ENCODE results near the gene WNT11. TPM values are rescaled to one million over a fixed set of nuclear protein-coding genes. Genes with fewer than 3 reads are reported as not detected.
A peak's percentile ranks its signal among the peaks of the same experiment; 100 is the strongest.

Gene WNT11
- total and polyA plus RNA-seq, 5 experiments from 2014 or later, result 0.09 to 0.81 (median 0.24) TPM; not detected in 2

DNA sequence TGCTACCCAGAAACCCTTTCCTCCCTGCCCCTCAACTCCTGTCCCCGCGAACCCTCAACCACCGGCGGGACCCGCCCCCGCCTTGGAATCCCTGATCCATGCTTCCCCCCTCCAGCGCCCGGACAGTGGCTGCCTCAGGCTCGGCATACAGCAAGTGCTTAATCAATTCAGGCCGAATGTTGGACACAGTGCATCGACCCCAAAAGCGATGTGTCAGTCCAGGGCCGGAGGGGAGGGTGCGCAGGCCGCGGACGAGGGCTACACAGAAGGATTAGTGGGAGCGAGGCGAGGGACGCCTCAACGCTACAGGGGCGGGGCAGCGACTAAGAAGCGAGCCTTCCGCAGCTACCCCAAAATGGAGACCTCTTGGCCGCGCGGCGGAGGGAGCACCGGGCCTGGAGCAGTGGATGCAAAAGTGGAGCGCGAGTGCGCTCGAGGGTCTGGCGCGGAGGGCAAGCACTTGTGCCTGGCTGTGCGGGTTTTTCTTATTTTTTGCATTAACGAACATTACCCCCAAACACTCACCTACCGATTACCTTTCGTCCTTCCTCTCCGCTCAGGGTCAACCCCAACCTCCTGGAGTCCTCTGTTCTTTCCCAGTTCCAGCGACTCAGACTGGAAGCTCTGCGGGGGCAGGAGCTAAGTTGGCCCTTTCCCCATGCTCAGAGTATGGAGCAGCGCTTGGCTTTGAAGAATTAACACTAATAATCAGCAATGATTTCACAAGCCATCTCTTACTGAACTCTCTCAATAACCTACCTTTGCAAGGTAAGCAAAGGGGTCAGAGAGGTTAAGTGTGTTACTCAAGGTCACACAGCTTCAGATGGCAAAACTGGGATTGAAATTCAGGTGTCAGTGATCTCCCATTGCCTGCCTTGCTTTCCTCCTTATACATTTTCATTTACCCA is 30.0 kb upstream of the WNT11 start:
- H3K9me3 Mint-ChIP-seq, result peaks cover 0 to 10% (median 0%) of the 10 kb centered on the region in 9 donors
- peak overlapping the region; percentile 91 to 100 (median 94) for H3K27ac Mint-ChIP-seq
- POLR2A ChIA-PET, result interaction anchor here (1.1 to 2.7 kb wide), 3 partner anchors 8 to 48 kb away, joined by 3 to 22 read pairs (median 4); no protein-coding TSS in a partner anchor
- peaks cover 28 to 54% (median 45%) of the 10 kb centered on the region in 4 donors for H3K4me1 Mint-ChIP-seq
- peak in 1 of 2 donors; percentile 16 for ATAC-seq
- H3K27me3 Mint-ChIP-seq, result peaks cover 0 to 10% (median 0%) of the 10 kb centered on the region in 5 donors
- H3K36me3 Mint-ChIP-seq, result peaks cover 0 to 5% (median 3%) of the 10 kb centered on the region in 3 donors
- H3K4me3 Mint-ChIP-seq, result peak overlapping the region; percentile 89 to 98 (median 94)
- peak in 4 of 10 donors; percentile 20 to 30 (median 24) for DNase-seq

GRCh38 chr11:76235233-76236091 is 29.2 kb upstream of the WNT11 start:
- H3K4me3 Mint-ChIP-seq, result peak overlapping the region; percentile 89 to 98 (median 94)
- peaks cover 0 to 10% (median 0%) of the 10 kb centered on the region in 9 donors for H3K9me3 Mint-ChIP-seq
- ATAC-seq (peak; percentile 85 to 88), DNase-seq (peak; percentile 77 to 97 (median 91))
- peak overlapping the region; percentile 91 to 100 (median 94) for H3K27ac Mint-ChIP-seq
- peaks cover 0 to 10% (median 0%) of the 10 kb centered on the region in 5 donors for H3K27me3 Mint-ChIP-seq
- POLR2A ChIA-PET, result interaction anchor here (0.7 to 2.7 kb wide), 7 partner anchors 9 to 53 kb away, joined by 3 to 22 read pairs (median 3); no protein-coding TSS in a partner anchor
- H3K4me1 Mint-ChIP-seq, result peaks cover 30 to 59% (median 53%) of the 10 kb centered on the region in 4 donors
- H3K36me3 Mint-ChIP-seq, result peaks cover 0 to 5% (median 3%) of the 10 kb centered on the region in 3 donors

GRCh38 chr11:76234416-76235232 is 28.3 kb upstream of the WNT11 start:
- POLR2A ChIA-PET, result interaction anchor here (0.7 to 2.7 kb wide), 9 partner anchors 8 to 54 kb away, joined by 3 to 22 read pairs (median 3); no protein-coding TSS in a partner anchor
- Mint-ChIP-seq H3K4me3 (peak overlapping the region; percentile 89 to 98 (median 94)), H3K27ac (peak overlapping the region; percentile 91 to 100 (median 94)), H3K27me3 (peaks cover 0 to 10% (median 0%) of the 10 kb centered on the region in 5 donors), H3K36me3 (peaks cover 0 to 5% (median 3%) of the 10 kb centered on the region in 3 donors), H3K9me3 (peaks cover 0 to 10% (median 0%) of the 10 kb centered on the region in 9 donors), H3K4me1 (peaks cover 30 to 59% (median 55%) of the 10 kb centered on the region in 4 donors)
- ATAC-seq (peak; percentile 14 to 29), DNase-seq (peak in 2 of 10 donors; percentile 21 to 27)

- Mint-ChIP-seq H3K4me1 (peaks cover 30 to 59% (median 55%) of the 10 kb centered on the region in 4 donors), H3K36me3 (peaks cover 0 to 5% (median 3%) of the 10 kb centered on the region in 3 donors), H3K27ac (peak overlapping the region in 4 of 10 donors; percentile 43 to 100 (median 90)), H3K9me3 (peaks cover 0 to 10% (median 0%) of the 10 kb centered on the region in 9 donors), H3K4me3 (peak overlapping the region; percentile 71 to 98 (median 94)), H3K27me3 (peaks cover 0 to 10% (median 0%) of the 10 kb centered on the region in 5 donors)
- DNase-seq (no peak), ATAC-seq (no peak)
- POLR2A ChIA-PET, result interaction anchor here (1.2 to 2.7 kb wide), 5 partner anchors 9 to 54 kb away, joined by 3 to 22 read pairs (median 4); no protein-coding TSS in a partner anchor
Observed at GRCh38 chr11:76234021-76234415, 27.7 kb upstream of the WNT11 start.

DNA sequence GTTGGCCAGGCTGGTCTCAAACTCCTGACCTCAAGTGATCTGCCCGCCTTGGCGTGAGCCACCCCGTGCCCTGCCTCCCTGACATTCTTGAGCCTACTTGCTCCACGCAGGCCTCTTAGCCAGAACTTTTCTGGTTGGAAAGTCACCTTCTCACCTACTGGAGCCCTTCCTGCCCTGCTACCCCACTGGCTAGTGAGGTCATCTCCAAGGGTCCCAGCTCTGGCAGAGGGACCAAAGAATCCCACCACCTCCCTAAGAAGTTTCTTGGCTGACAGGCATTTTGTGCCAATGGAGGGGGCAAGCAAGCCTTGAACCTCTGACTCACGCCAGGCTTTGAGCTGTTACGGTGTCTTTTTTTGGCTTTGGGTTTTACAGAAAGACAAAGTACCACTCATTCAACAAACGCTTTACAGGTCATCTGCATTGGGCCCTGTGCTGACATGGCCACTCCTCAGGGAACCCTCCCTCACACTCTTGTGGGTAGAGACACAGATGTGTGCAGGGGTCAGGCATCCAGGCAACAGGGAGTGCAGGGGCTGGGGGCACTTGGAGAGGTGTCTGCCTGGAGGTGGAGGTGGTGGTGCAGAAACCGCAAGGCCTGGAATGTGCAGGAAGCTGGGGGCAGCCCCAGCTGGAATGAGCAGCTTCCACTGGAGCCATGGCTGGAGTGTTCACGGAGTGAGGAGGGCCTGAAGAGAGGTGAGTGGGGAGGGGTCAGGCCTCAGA is 27.1 kb upstream of the WNT11 start:
- POLR2A ChIA-PET, result interaction anchor here (0.7 to 2.7 kb wide), 6 partner anchors 9 to 55 kb away, joined by 3 to 22 read pairs (median 4); no protein-coding TSS in a partner anchor
- Mint-ChIP-seq H3K27me3 (peaks cover 0 to 10% (median 0%) of the 10 kb centered on the region in 5 donors), H3K4me3 (peak overlapping the region; percentile 29 to 98 (median 93)), H3K36me3 (peaks cover 0 to 5% (median 3%) of the 10 kb centered on the region in 3 donors), H3K4me1 (peaks cover 31 to 59% (median 55%) of the 10 kb centered on the region in 4 donors), H3K27ac (peak overlapping the region in 7 of 10 donors; percentile 5 to 87 (median 68)), H3K9me3 (peaks cover 0 to 10% (median 0%) of the 10 kb centered on the region in 9 donors)
- ATAC-seq, result no peak
- no peak for DNase-seq

DNA sequence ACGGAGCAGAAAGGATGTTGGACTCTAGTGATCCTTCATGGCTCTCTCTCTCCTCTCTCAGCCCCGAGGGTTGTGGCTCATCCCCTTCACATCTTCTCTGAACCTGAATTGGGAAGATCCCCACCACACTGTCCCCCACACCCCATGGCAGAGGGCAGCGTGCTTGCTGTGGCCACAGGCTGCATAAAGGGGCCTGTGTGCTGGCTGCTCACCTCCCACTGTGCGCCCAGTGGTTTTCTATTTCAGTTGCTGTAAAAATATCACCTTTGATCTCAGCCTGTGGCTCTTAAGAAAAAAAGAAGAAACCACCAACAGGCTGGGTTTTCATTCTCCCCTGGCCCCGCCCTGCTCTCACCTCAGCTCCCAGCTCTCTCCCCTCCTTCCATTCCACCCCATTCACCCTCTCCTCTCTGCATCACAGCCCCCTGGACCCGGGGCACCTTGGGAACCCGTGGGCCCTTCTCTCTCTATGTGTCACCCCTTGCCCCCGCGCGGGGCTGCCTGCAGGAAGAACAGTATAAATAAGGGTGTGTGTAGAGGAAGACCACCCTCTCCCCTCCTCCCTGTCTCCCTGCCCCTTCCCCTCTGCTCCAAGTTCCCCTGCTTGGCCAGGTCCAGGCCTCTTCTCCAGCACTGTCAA is 25.8 kb upstream of the WNT11 start:
- Mint-ChIP-seq H3K4me3 (peak overlapping the region; percentile 67 to 93 (median 87)), H3K9me3 (peaks cover 0 to 10% (median 0%) of the 10 kb centered on the region in 9 donors), H3K27me3 (peaks cover 0 to 14% (median 0%) of the 10 kb centered on the region in 5 donors), H3K36me3 (peaks cover 0 to 5% (median 3%) of the 10 kb centered on the region in 3 donors), H3K4me1 (peaks cover 30 to 59% (median 55%) of the 10 kb centered on the region in 4 donors), H3K27ac (peak overlapping the region in 9 of 10 donors; percentile 12 to 88 (median 75))
- POLR2A ChIA-PET, result interaction anchor here (0.7 kb wide), 1 partner anchor 27 kb away, joined by 3 read pairs; no protein-coding TSS in a partner anchor
- ATAC-seq (peak; percentile 46 to 49), DNase-seq (peak in 8 of 10 donors; percentile 30 to 78 (median 54))

DNA sequence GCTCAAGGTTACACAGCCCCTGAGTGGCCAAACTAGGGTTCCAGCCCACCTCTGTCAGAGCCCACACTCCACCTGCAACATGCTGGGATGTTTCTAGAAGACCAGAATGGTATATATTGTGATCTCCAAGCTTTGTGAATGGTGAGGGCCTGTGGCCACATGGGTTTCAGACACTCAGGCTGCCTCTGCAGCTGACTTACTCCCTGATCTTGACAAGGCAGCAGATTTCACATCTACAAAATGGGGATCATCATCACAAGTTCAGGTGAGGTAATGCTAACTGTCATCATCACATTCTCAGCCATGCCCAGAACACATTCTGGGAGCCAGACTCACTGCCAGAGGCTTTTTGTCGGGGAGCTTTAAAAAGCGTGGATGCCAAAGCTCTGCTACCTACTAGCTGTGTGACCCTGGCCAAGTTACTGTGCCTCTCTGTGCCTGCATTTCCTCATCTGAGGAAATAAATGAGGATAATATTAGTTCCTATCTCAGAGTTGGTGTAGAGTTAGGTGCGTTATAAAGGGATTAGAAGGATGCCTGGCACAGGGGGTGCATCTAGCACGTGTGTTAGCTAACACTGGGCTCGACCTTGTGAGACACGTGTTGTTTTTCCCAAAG is 24.9 kb upstream of the WNT11 start:
- Mint-ChIP-seq H3K36me3 (peaks cover 0 to 5% (median 3%) of the 10 kb centered on the region in 3 donors), H3K9me3 (peaks cover 0 to 10% (median 0%) of the 10 kb centered on the region in 9 donors), H3K4me1 (peaks cover 30 to 52% (median 50%) of the 10 kb centered on the region in 4 donors), H3K27ac (peak overlapping the region in 4 of 10 donors; percentile 47 to 85 (median 65)), H3K4me3 (peak overlapping the region in 9 of 10 donors; percentile 12 to 93 (median 86)), H3K27me3 (peaks cover 0 to 14% (median 0%) of the 10 kb centered on the region in 5 donors)
- POLR2A ChIA-PET, result interaction anchor here (1.3 kb wide), 1 partner anchor 86 kb away, joined by 4 read pairs; no protein-coding TSS in a partner anchor
- DNase-seq, result no peak
- no peak for ATAC-seq

DNA sequence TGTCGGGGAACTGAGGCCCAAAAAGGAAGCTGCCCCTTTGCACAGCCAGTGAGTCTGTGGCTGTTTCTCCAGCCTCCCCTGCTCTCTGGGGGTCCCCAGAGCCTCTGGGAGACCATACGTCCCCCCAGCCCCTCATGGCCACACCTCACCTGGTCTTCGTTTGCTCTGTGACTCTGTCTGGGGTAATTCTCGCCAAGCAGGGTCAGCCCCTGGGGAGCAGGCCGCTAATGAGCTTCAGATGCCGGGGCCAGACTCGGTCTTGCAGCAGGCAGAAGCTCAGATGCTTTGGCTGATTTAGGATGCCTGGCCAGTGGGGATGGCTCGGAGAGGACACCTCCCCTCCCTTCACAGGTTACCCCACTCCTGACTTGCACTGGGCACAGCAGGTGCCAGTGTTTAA is 24.1 kb upstream of the WNT11 start:
- Mint-ChIP-seq H3K27me3 (peaks cover 0 to 14% (median 0%) of the 10 kb centered on the region in 5 donors), H3K4me1 (peaks cover 24 to 47% (median 44%) of the 10 kb centered on the region in 4 donors), H3K9me3 (peaks cover 0 to 3% (median 0%) of the 10 kb centered on the region in 9 donors), H3K36me3 (peaks cover 0 to 2% (median 0%) of the 10 kb centered on the region in 3 donors), H3K4me3 (no peak overlapping the region), H3K27ac (no peak overlapping the region)
- DNase-seq, result no peak
- no peak for ATAC-seq
- POLR2A ChIA-PET, result interaction anchor here (1.3 kb wide), 1 partner anchor 87 kb away, joined by 4 read pairs; no protein-coding TSS in a partner anchor

- ATAC-seq (no peak), DNase-seq (no peak)
- POLR2A ChIA-PET, result interaction anchor here (1.3 kb wide), 1 partner anchor 88 kb away, joined by 4 read pairs; no protein-coding TSS in a partner anchor
- Mint-ChIP-seq H3K4me3 (no peak overlapping the region), H3K27me3 (peaks cover 0 to 14% (median 0%) of the 10 kb centered on the region in 5 donors), H3K9me3 (no peaks in the 10 kb centered on the region), H3K36me3 (no peaks in the 10 kb centered on the region), H3K27ac (no peak overlapping the region), H3K4me1 (peaks cover 24 to 43% (median 39%) of the 10 kb centered on the region in 4 donors)
Observed at GRCh38 chr11:76229690-76230240, 23.5 kb upstream of the WNT11 start.

Measured in naive thymus-derived CD8-positive, alpha-beta T cell (primary cell).